Measurements from ENCODE around the gene POFUT2.
A peak's percentile ranks its signal among the peaks of the same experiment; 100 is the strongest.
"Not testable (repeated sequence)": the region's sequence is repeated elsewhere in the genome, so short reads cannot be mapped to it uniquely, and the experiment has no call there.

Gene POFUT2

DNA sequence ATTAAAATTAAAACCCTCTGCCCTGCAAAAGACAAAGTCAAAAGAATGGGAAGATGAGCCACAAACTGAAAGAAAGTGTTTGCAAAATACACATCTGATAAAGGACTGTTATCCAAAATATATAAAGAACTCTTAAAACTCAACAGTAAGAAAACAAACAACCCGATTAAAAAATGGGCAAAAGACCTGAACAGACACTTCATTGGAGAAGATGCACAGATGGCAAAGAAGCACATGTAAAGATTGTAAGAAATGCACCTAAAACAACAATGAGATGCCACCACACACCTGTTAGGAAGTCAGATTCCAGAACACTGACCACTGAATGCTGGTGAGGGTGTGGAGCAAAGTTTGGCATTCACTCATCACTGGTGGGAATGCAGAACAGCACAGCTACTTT is 24.6 kb upstream of the POFUT2 start:
- no peaks in the 10 kb centered on the region for H3K27me3 ChIP-seq (ENCODE audit: insufficient read depth, low read length)
- no peak overlapping the region for H3K4me3 ChIP-seq (ENCODE audit: low read length)
- no peaks in the 10 kb centered on the region for H3K36me3 ChIP-seq (ENCODE audit: insufficient read depth, low read length)
- peaks cover 3% of the 10 kb centered on the region for H3K9me3 ChIP-seq (ENCODE audit: low read length)
- H3K4me1 ChIP-seq (ENCODE audit: insufficient read depth, low read length) = peaks cover 3% of the 10 kb centered on the region
- H2AFZ ChIP-seq (ENCODE audit: low read depth, low read length) = no peak overlapping the region

DNA sequence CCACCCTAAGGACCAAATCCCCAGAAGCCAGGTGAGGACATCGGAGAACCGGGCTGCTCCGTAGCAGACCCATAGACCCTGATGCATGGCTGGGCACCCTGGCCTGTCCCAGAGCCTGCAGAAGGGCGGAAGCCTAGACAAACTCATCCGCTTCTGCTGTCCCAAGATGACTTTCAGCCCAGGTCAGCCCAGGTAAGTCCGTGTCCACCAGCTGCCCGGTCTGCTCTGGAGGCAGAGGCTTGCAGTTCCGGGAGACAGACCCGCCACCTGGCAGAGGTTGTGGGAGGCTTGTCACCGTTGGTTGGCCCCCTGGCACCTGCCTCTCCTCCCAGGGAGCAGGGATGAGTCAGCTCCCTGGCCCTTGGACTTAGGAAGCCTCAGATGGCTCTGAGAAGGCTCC is 22.8 kb upstream of the POFUT2 start:
- H3K36me3 ChIP-seq (ENCODE audit: insufficient read depth, low read length) = no peaks in the 10 kb centered on the region
- H2AFZ ChIP-seq (ENCODE audit: low read depth, low read length) = no peak overlapping the region
- no peak overlapping the region for H3K4me3 ChIP-seq (ENCODE audit: low read length)
- peaks cover 11% of the 10 kb centered on the region for H3K4me1 ChIP-seq (ENCODE audit: insufficient read depth, low read length)
- H3K27me3 ChIP-seq (ENCODE audit: insufficient read depth, low read length) = no peaks in the 10 kb centered on the region
- H3K9me3 ChIP-seq (ENCODE audit: low read length) = peaks cover 3% of the 10 kb centered on the region

DNA sequence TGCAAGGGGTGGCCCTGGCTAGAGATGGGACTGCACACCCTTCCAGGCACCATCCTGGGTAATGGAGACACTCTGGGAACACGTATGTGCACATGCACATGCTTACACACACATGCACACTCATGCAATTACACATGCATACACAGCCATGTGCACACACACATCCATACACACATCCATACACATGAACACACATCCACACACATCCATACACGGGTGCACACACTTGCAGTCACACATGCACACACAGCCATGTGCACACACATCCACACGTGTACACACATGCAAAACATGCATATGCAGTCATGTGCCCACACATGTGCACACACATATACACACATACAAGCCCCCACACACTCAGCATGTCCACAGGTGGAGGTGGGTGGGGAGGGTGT is 22.3 kb upstream of the POFUT2 start:
- no peaks in the 10 kb centered on the region for H3K36me3 ChIP-seq (ENCODE audit: insufficient read depth, low read length)
- no peak overlapping the region for H3K4me3 ChIP-seq (ENCODE audit: low read length)
- peaks cover 11% of the 10 kb centered on the region for H3K4me1 ChIP-seq (ENCODE audit: insufficient read depth, low read length)

DNA sequence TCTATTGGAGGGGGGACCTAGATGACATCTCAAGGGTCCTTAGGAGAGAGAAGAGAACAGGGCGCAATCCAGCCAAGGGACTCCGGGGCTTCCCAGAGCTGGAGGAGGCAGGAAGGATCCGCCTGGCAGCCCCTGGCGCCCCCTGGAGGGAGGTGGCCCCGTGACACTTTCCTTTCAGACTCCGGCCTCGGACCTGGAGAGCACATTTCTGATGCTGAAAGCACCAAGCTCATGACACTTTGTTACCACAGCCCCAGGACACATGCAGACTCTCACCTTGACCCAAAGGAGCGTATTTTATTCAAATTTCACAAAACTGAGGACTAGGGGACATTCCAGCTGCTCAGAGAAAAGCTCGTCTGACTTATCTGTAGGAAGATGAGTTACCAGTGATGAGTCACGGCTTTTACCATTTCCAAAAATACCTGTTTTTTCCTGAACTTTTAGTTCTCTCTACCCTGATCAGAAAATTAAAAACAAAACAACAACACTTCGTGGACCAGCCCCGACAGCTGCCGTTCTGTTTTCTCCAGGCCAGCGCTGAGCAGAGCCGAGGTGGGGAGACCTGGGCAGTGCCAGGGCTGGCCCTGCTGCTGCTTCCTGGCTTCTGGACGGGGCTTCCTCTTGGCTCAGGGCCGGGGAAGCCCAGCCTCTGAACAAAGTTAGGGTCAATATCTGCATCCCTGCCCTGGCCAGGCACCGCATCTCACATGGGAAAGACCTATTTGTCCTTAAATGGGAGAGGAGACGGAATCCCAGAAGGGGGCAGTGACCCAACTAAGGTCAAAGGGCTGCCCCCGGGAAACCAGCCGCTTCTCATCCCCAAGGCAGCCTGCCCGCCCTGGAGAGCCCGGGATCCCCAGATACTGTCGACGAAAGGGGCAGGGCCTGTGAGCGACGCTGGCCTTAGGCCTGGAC is 21.6 kb upstream of the POFUT2 start:
- H3K36me3 ChIP-seq (ENCODE audit: insufficient read depth, low read length) = no peaks in the 10 kb centered on the region
- H2AFZ ChIP-seq (ENCODE audit: low read depth, low read length) = no peak overlapping the region
- H3K27me3 ChIP-seq (ENCODE audit: insufficient read depth, low read length) = no peaks in the 10 kb centered on the region
- H3K4me1 ChIP-seq (ENCODE audit: insufficient read depth, low read length) = peaks cover 11% of the 10 kb centered on the region
- H3K9me3 ChIP-seq (ENCODE audit: low read length) = peaks cover 3% of the 10 kb centered on the region
- no peak overlapping the region for H3K4me3 ChIP-seq (ENCODE audit: low read length)

More for the DNA sequence above, 22.3 kb upstream of the POFUT2 start:
- no peak overlapping the region for H2AFZ ChIP-seq (ENCODE audit: low read depth, low read length)
- H3K27me3 ChIP-seq (ENCODE audit: insufficient read depth, low read length) = no peaks in the 10 kb centered on the region
- peaks cover 3% of the 10 kb centered on the region for H3K9me3 ChIP-seq (ENCODE audit: low read length)

DNA sequence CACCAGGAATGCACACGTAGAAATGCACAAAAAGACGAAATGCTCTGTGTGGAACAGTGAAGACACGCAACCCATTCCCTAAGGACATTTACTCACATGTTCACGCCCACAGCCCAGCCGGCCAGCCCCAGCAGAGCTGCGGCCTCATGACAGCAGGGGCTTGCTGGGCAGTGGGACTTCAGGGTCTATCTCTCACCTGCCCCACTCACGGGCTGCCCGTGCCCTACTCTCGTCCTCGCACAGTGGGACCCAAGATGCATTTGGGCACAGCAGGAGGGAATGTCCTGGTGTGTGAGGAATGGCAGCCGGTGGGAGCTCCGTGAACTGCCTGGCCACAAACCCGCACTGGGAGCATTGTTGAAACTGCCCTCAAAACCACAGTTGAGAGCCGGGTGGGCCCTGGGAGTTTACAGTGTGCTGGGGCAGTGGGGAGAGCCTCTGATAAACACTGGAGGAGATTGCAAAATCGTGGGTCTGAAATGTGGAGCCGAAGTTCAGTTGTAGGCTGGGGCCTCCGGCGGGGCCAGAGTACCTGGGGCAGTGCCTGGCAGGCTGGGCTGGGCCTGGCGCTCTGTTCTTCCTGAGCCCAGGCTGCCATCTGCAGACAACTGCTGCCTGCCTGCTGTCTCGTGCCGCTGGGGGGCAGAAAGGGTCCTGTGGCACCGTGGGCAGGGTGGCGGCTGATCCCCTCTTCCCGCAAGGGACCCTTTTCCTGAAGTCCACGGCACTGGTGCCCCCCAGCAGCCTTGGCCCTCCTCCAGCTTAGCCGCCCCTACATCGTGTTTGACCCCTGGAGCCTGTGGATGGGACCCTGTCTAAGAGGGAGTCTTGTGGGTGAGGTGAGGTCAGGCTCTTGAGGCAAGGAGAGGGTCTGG is 20.7 kb upstream of the POFUT2 start:
- no peak overlapping the region for H3K4me3 ChIP-seq (ENCODE audit: low read length)
- H3K9me3 ChIP-seq (ENCODE audit: low read length) = peaks cover 3% of the 10 kb centered on the region
- H3K36me3 ChIP-seq (ENCODE audit: insufficient read depth, low read length) = no peaks in the 10 kb centered on the region
- H3K27me3 ChIP-seq (ENCODE audit: insufficient read depth, low read length) = no peaks in the 10 kb centered on the region
- H2AFZ ChIP-seq (ENCODE audit: low read depth, low read length) = no peak overlapping the region
- peaks cover 11% of the 10 kb centered on the region for H3K4me1 ChIP-seq (ENCODE audit: insufficient read depth, low read length)

DNA sequence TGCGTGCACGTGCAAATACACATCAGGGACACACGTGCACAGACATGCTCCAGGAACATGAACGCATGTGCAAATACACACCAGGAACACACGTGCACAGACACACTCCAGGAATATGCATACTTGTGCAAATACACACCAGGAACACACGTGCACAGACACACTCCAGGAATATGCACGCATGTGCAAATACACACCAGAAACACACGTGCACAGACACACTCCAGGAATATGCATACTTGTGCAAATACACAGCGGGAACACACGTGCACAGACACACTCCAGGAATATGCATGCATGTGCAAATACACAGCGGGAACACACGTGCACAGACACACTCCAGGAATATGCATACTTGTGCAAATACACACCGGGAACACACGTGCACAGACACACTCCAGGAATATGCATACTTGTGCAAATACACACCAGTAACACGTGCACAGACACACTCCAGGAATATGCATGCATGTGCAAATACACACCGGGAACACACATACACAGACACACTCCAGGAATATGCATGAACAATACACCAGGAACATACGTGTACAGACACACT is 20.0 kb upstream of the POFUT2 start:
- not testable (repeated sequence) for H2AFZ ChIP-seq (ENCODE audit: low read depth, low read length); H3K4me3 ChIP-seq (ENCODE audit: low read length); H3K36me3 ChIP-seq (ENCODE audit: insufficient read depth, low read length); H3K27me3 ChIP-seq (ENCODE audit: insufficient read depth, low read length); H3K9me3 ChIP-seq (ENCODE audit: low read length)
- H3K4me1 ChIP-seq (ENCODE audit: insufficient read depth, low read length) = peaks cover 11% of the 10 kb centered on the region

DNA sequence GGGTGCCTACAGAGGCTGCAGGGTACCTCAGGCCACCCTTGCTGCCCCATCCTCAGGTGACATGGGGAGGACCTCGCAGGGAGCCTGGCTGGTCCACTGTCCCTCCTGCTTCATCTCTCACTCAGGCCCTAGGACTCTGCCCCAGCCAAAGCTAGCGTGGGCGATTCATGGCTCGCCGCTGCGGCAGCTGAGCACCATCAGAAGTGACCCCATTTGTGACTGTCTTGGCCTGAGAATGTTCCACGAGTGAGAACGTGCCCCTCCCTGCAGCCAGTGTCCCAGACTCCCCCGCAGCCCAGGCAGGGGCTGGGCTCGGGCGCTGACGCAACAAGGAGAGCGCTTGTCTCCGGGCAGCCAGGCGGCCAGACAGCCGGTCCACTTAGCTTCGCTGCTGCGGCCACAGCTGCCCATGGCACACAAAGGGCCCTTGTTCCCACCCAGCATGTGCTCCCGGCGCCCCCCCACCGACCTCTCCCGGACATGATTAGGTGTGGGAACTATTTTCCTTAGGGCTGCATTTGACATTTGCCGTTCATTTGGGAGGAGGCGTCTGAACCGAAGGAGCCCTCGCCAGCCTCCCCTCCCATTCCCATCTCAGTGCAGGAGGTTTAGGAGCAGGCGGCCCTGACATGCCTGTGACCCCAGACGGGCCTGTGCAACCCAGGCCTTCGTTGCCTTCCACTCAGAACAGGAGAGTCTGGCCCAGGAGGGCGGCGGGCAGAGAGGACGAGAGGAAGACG is 19.3 kb upstream of the POFUT2 start:
- Histone ChIP-seq H3K4me3 (ENCODE audit: low read length) (no peak overlapping the region), H3K4me1 (ENCODE audit: insufficient read depth, low read length) (peaks cover 15% of the 10 kb centered on the region), H3K9me3 (ENCODE audit: low read length) (peaks cover 2% of the 10 kb centered on the region), H3K27me3 (ENCODE audit: insufficient read depth, low read length) (no peaks in the 10 kb centered on the region), H2AFZ (ENCODE audit: low read depth, low read length) (peak overlapping the region; percentile 66), H3K36me3 (ENCODE audit: insufficient read depth, low read length) (no peaks in the 10 kb centered on the region)

DNA sequence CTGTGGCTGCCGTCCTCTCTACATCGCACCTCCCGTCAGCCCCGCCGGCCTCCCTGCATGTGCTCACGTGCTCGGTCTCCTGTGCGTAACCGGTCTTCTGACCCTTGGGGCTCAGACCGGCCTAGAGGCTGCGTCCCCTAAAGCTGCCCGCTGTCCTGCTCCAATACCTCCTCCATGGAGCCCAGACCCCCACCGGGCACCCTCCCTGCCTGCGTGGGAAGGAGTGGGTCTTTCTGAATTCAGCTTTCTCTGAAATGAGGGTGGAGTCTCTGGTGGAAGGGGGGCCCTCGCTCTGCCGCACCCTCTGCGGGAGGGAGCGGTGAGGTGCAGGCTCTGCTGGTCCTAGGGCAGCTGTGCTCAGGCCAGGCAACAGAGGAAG is 18.7 kb upstream of the POFUT2 start:
- Histone ChIP-seq H3K9me3 (ENCODE audit: low read length) (peaks cover 2% of the 10 kb centered on the region), H3K4me1 (ENCODE audit: insufficient read depth, low read length) (peaks cover 17% of the 10 kb centered on the region), H3K4me3 (ENCODE audit: low read length) (no peak overlapping the region), H2AFZ (ENCODE audit: low read depth, low read length) (peak overlapping the region; percentile 66), H3K36me3 (ENCODE audit: insufficient read depth, low read length) (no peaks in the 10 kb centered on the region), H3K27me3 (ENCODE audit: insufficient read depth, low read length) (no peaks in the 10 kb centered on the region)

DNA sequence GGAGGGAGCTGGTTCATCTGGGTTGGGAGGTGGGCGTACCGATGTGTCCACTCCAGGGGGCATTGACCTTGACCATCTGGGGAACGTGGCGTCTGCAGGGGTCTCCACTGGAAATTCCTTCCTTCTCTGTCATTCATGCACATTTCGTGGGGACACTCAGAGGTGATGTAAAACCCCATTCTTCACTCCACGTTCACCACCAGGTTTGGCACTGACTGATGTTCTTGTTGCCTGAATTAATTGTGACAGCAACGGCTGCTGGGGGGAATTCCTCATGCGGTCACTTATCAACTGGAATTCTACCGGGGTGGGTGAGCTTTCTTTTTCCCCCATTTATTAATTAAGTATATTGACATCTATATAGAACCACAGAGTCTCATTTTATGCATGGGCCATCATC is 18.1 kb upstream of the POFUT2 start:
- peaks cover 17% of the 10 kb centered on the region for H3K4me1 ChIP-seq (ENCODE audit: insufficient read depth, low read length)
- no peak overlapping the region for H2AFZ ChIP-seq (ENCODE audit: low read depth, low read length)

DNA sequence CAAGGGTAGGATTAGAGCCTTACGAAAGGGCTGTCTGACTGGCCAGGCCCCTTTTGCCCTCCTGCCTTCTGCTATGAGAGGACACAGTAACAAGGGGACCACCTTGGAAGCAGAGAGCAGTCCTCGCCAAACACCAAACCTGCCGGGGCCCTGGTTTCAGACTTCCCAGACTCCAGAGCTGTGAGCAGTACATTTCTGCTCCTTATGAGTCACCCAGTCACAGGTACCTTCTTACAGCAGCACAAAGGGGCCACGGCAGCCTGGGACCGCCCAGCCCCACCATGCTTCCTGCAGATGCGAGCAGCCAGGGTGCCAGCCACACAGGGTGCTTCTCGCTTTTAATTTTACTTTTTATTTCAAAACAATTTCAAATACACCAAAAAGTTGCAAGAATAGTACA is 17.2 kb upstream of the POFUT2 start:
- H3K27me3 ChIP-seq (ENCODE audit: insufficient read depth, low read length) = no peaks in the 10 kb centered on the region
- H3K4me1 ChIP-seq (ENCODE audit: insufficient read depth, low read length) = peaks cover 17% of the 10 kb centered on the region
- H3K4me3 ChIP-seq (ENCODE audit: low read length) = no peak overlapping the region
- no peaks in the 10 kb centered on the region for H3K36me3 ChIP-seq (ENCODE audit: insufficient read depth, low read length)
- no peak overlapping the region for H2AFZ ChIP-seq (ENCODE audit: low read depth, low read length)
- peaks cover 6% of the 10 kb centered on the region for H3K9me3 ChIP-seq (ENCODE audit: low read length)

More for the DNA sequence above, 18.1 kb upstream of the POFUT2 start:
- Histone ChIP-seq H3K9me3 (ENCODE audit: low read length) (peaks cover 2% of the 10 kb centered on the region), H3K27me3 (ENCODE audit: insufficient read depth, low read length) (no peaks in the 10 kb centered on the region), H3K4me3 (ENCODE audit: low read length) (no peak overlapping the region), H3K36me3 (ENCODE audit: insufficient read depth, low read length) (no peaks in the 10 kb centered on the region)

DNA sequence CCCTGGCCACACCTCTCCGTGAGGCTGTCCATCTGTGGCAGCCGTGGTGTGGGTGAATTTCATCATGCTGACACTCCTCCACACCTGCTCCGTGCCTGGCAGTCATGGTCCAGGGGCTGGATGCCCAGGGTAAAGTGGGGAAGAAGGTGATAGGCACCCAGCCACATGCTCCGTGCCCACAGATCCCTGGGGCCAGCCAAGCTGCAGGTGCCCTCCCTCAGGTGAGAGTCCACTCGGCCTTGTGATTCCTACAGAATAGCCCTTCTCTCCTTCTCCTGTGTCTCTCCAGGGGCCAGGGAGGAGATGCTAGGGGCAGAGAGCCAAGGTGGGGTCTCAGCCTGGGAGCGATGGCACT is 16.8 kb upstream of the POFUT2 start:
- Histone ChIP-seq H3K4me3 (ENCODE audit: low read length) (no peak overlapping the region), H3K9me3 (ENCODE audit: low read length) (peaks cover 6% of the 10 kb centered on the region), H3K27me3 (ENCODE audit: insufficient read depth, low read length) (no peaks in the 10 kb centered on the region), H3K36me3 (ENCODE audit: insufficient read depth, low read length) (no peaks in the 10 kb centered on the region), H2AFZ (ENCODE audit: low read depth, low read length) (no peak overlapping the region), H3K4me1 (ENCODE audit: insufficient read depth, low read length) (peaks cover 17% of the 10 kb centered on the region)

DNA sequence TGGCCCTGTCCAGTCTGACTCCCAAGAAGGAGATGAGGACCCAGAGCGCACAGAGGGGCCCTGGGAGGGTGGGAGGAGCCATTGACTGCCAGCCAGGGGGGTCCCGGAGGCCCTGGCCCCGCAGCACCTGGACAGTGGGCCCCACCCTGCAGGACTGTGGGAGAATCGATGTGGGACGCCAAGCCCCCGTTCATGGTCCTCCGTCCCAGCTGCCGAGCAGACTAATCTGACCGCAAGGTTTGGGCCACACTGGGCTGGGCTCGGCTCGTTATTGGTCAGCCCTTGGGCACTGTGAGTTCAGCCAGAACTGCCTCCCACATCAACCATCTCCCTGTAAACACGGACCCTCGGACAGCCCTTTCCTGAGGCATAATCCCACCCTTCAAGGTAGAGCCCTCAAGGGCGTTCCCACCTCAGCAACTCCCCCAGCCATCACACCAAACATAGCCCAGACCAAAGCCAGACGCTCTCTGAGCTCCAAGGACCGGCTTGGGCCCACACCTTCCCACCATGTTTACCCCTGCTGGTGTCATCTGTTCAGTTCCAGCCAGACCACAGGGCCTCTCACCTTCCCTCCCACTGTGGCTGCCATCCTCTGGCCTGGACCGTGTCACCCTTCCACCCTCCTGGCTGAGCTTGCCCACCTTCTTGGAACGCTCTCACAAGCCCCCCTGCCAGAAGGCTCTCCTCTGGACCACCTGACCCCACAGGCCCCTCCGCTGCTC is 16.2 kb upstream of the POFUT2 start:
- Histone ChIP-seq H3K9me3 (ENCODE audit: low read length) (peaks cover 6% of the 10 kb centered on the region), H3K4me3 (ENCODE audit: low read length) (no peak overlapping the region), H3K36me3 (ENCODE audit: insufficient read depth, low read length) (no peaks in the 10 kb centered on the region), H2AFZ (ENCODE audit: low read depth, low read length) (no peak overlapping the region), H3K4me1 (ENCODE audit: insufficient read depth, low read length) (peaks cover 17% of the 10 kb centered on the region), H3K27me3 (ENCODE audit: insufficient read depth, low read length) (no peaks in the 10 kb centered on the region)

Measured in neuron (in vitro differentiated cells).